HepG2 (cell line): ENCODE results near the gene DOCK4. TPM values are rescaled to one million over a fixed set of nuclear protein-coding genes. Genes with fewer than 3 reads are reported as not detected.

Experiments used
- ATAC-seq: fragments of 200-7000 bp; cut with Tn5 transposase; 3 replicates; pipeline ENCODE4 v1.9.1; 2020; ENCODE audit warnings: mild to moderate bottlenecking, moderate library complexity
- BruUV-seq: library from RNA; stranded (reverse); fragments of 400-500 nt; replicated peaks from 2 replicates; lab custom pipeline; 2021; lab: Mats Ljungman, UMichigan
- CTCF ChIA-PET: fragments of 300-600 bp; formaldehyde crosslinking; extraction: SDS; loops from one replicate; lab custom pipeline; 2021; ENCODE audit warnings: low total read pairs, inconsistent platforms, low intra/inter-chr PET ratio; lab: Yijun Ruan, JAX
- POLR2A ChIA-PET: fragments of 350-600 bp; sonication (Branson Sonifier 250); formaldehyde crosslinking; loops from one replicate; lab custom pipeline; 2020; ENCODE audit warnings: antibody characterized with exemption, inconsistent platforms; lab: Yijun Ruan, JAX
- DNase-seq: peaks from one replicate; pipeline ENCODE4 v3.0.0-alpha.2; 2015; ENCODE audit warnings: low spot score
- FAIRE-seq: peaks from 3 replicates; lab custom pipeline; 2011; peaks lifted over from hg19 to GRCh38; lab: Jason Lieb, UNC
- H2AFZ ChIP-seq: one replicate; pipeline ENCODE4 v1.6.1; 2011; ENCODE audit warnings: low read length, inconsistent platforms
- H3K27ac ChIP-seq: fragments of 300-600 bp; 3 replicates; pipeline ENCODE4 v1.8.0; 2011; ENCODE audit warnings: mixed run types, mild to moderate bottlenecking, mixed read lengths, low read length, inconsistent platforms; ENCODE audit not compliant: insufficient read depth; ENCODE audit errors: extremely low read length
- H3K27me3 ChIP-seq, 2 experiments: fragments of 200-600 bp in 1 of 2; 2 replicates in 1 of 2; 3 replicates in 1 of 2; pipeline versions ENCODE4 v1.6.0 to v1.8.0; 2011; ENCODE audit warnings: low read length in 2 of 2, mild to moderate bottlenecking in 2 of 2, moderate library complexity in 2 of 2, inconsistent platforms in 1 of 2; ENCODE audit not compliant: insufficient read depth in 2 of 2, control insufficient read depth in 1 of 2
- H3K36me3 ChIP-seq, 2 experiments: fragments of 200-600 bp in 1 of 2; replicated peaks in 1 of 2; 2 replicates in 1 of 2; 3 replicates in 1 of 2; pipeline versions ENCODE4 v1.5.1 to v1.8.0; 2011; ENCODE audit warnings: low read length in 2 of 2, inconsistent platforms in 1 of 2; ENCODE audit not compliant: insufficient read depth in 2 of 2, control insufficient read depth in 1 of 2
- H3K4me1 ChIP-seq: 2 replicates; pipeline ENCODE4 v1.5.1; 2012; ENCODE audit warnings: low read length, inconsistent platforms; ENCODE audit not compliant: insufficient read depth
- H3K4me2 ChIP-seq: 2 replicates; pipeline ENCODE4 v1.6.0; 2011; ENCODE audit warnings: low read depth, low read length, inconsistent platforms
- H3K4me3 ChIP-seq, 3 experiments: fragments of 200-600 bp in 1 of 3; sonication (generic), shearing (Covaris generic) in 1 of 3; replicated peaks in 1 of 3; 2 replicates each; pipeline ENCODE4 v1.5.1; 2011 to 2016; ENCODE audit warnings: low read length in 3 of 3, inconsistent platforms in 2 of 3, low read depth in 2 of 3, mild to moderate bottlenecking in 2 of 3, control low read depth in 1 of 3, mixed read lengths in 1 of 3; ENCODE audit not compliant: insufficient read depth in 1 of 3
- H3K79me2 ChIP-seq: one replicate; pipeline ENCODE4 v1.6.1; 2011; ENCODE audit warnings: low read length, inconsistent platforms; ENCODE audit not compliant: insufficient read depth
- H3K9ac ChIP-seq: 2 replicates; pipeline ENCODE4 v1.6.0; 2011; ENCODE audit warnings: mild to moderate bottlenecking, low read depth, low read length, inconsistent platforms; ENCODE audit not compliant: insufficient read depth
- H3K9me3 ChIP-seq: 2 replicates; pipeline ENCODE4 v1.5.1; 2012; ENCODE audit warnings: mild to moderate bottlenecking, low read length
- H4K20me1 ChIP-seq: 2 replicates; pipeline ENCODE4 v1.6.0; 2011; ENCODE audit warnings: inconsistent platforms, mild to moderate bottlenecking, low read length, moderate library complexity; ENCODE audit not compliant: insufficient read depth
- HNRNPLL ChIP-seq: fragments of 200-400 bp; formaldehyde crosslinking; IDR thresholded peaks from 2 replicates; pipeline ENCODE4 v1.6.1; 2017; ENCODE audit warnings: mild to moderate bottlenecking, low read depth, low read length; ENCODE audit not compliant: poor library complexity, severe bottlenecking
- ZC3H4 ChIP-seq: sonication (generic); formaldehyde crosslinking; IDR thresholded peaks from 2 replicates; pipeline ENCODE4 v1.4.0; 2020; ENCODE audit warnings: missing genetic modification reagents, borderline replicate concordance
- ZNF660 ChIP-seq: sonication (generic); formaldehyde crosslinking; IDR thresholded peaks from 2 replicates; pipeline ENCODE4 v1.5.1; 2020; ENCODE audit warnings: mild to moderate bottlenecking, low read depth, missing genetic modification reagents, borderline replicate concordance
- WGBS: methylation state at CpG from one replicate; pipeline ENCODE4 v1.1.6; 2017; ENCODE audit warnings: low lambda C conversion rate; 5-methylcytosine and 5-hydroxymethylcytosine counted together
- in situ Hi-C: cut with HindIII; loops from 2 replicates; pipeline ENCODE4 v1.10.0; 2017; ENCODE audit warnings: low pct_unique_long_range_greater_than_20kb; ENCODE audit not compliant: extremely low pct_ligation_motif_present
- intact Hi-C: fragments of 100-400 bp; cut with micrococcal nuclease; formaldehyde crosslinking; loops from one replicate; pipeline ENCODE4 v1.10.0; 2022; ENCODE audit not compliant: unreplicated experiment
- polyA plus RNA-seq, 8 experiments: library from polyadenylated mRNA; depleted of rRNA in 3 of 8; stranded (reverse) in 7 of 8; unstranded in 1 of 8; fragments of >200 nt; fragmentation: Illumina TruSeq in 4 of 8; extraction: Trizol in 4 of 8; gene quantifications; 2 replicates each; pipeline versions ENCODE4 v1.2.1 to v1.2.3, GENCODE V29; 2011 to 2016; ENCODE audit warnings: low read depth in 4 of 8, missing spikeins in 1 of 8, mixed read lengths in 1 of 8; ENCODE audit not compliant: insufficient read depth in 1 of 8
- total RNA-seq, 5 experiments: library from RNA; depleted of rRNA; stranded (reverse); fragments of >200 nt; fragmentation: Illumina TruSeq; extraction: Trizol; gene quantifications; 2 replicates each; pipeline ENCODE4 v1.2.3, GENCODE V29; 2016; ENCODE audit warnings: low read depth in 1 of 5
- TF ChIP-seq, protein P1 (sequence below): sonication (generic); formaldehyde crosslinking; IDR thresholded peaks from 2 replicates; pipeline ENCODE4 v1.5.0; 2020; ENCODE audit warnings: mild to moderate bottlenecking, missing genetic modification reagents
- TF ChIP-seq, protein P2 (sequence below): sonication (generic); formaldehyde crosslinking; IDR thresholded peaks from 2 replicates; pipeline ENCODE4 v1.5.0; 2020; ENCODE audit warnings: missing genetic modification reagents

Gene DOCK4
- total and polyA plus RNA-seq, 2 of the 13 experiments (the other 11 are each of a cell fraction or from before 2014, with no cell fraction given), result 13.5 to 17.4 TPM

DNA sequence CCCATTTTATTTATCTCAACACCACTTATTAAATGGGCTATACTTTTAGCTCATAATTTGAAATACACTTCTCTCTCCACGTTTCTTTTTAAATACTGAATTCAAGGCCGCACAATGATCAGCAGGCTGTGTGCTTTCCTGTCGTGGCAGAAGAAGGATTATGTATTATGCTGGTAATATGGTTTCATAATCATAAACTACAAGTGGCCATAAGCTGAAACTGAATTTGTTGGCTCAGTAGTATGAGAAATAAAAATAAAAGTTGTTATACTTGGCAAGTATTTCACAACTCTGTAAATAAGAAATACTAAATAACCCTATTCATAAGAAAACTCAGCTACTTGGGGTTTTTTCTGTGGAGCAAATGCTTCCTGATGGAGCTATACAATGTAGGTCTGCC lies 313.6 kb downstream of the DOCK4 start:
- Histone ChIP-seq H3K27me3 (no peaks in the 10 kb centered on the region), H3K9me3 (no peaks in the 10 kb centered on the region), H3K4me3 (no peak overlapping the region), H3K9ac (no peak overlapping the region), H2AFZ (no peak overlapping the region), H3K36me3 (peaks cover 3 to 13% of the 10 kb centered on the region in 2 experiments; a peak in 2 of 5 replicates), H4K20me1 (no peaks in the 10 kb centered on the region), H3K4me2 (no peak overlapping the region), H3K79me2 (no peaks in the 10 kb centered on the region)
- FAIRE-seq, result no peak
- in situ Hi-C loops, result no loop called here
- TF ChIP-seq, protein P1, sequence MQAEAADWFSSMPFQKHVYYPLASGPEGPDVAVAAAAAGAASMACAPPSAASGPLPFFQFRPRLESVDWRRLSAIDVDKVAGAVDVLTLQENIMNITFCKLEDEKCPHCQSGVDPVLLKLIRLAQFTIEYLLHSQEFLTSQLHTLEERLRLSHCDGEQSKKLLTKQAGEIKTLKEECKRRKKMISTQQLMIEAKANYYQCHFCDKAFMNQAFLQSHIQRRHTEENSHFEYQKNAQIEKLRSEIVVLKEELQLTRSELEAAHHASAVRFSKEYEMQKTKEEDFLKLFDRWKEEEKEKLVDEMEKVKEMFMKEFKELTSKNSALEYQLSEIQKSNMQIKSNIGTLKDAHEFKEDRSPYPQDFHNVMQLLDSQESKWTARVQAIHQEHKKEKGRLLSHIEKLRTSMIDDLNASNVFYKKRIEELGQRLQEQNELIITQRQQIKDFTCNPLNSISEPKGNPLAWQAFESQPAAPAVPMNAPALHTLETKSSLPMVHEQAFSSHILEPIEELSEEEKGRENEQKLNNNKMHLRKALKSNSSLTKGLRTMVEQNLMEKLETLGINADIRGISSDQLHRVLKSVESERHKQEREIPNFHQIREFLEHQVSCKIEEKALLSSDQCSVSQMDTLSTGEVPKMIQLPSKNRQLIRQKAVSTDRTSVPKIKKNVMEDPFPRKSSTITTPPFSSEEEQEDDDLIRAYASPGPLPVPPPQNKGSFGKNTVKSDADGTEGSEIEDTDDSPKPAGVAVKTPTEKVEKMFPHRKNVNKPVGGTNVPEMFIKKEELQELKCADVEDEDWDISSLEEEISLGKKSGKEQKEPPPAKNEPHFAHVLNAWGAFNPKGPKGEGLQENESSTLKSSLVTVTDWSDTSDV (CRISPR knock-in tag), result no peak
- TF ChIP-seq, protein P2, sequence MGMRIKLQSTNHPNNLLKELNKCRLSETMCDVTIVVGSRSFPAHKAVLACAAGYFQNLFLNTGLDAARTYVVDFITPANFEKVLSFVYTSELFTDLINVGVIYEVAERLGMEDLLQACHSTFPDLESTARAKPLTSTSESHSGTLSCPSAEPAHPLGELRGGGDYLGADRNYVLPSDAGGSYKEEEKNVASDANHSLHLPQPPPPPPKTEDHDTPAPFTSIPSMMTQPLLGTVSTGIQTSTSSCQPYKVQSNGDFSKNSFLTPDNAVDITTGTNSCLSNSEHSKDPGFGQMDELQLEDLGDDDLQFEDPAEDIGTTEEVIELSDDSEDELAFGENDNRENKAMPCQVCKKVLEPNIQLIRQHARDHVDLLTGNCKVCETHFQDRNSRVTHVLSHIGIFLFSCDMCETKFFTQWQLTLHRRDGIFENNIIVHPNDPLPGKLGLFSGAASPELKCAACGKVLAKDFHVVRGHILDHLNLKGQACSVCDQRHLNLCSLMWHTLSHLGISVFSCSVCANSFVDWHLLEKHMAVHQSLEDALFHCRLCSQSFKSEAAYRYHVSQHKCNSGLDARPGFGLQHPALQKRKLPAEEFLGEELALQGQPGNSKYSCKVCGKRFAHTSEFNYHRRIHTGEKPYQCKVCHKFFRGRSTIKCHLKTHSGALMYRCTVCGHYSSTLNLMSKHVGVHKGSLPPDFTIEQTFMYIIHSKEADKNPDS (CRISPR knock-in tag), result no peak
- TF ChIP-seq ZNF660 (no peak), HNRNPLL (no peak), ZC3H4 (CRISPR knock-in tag) (no peak)
- TF ChIP-seq, all 625 proteins: peak for 0
- ChIA-PET CTCF (no interaction called here), POLR2A (no interaction called here)
- no peak overlapping the region for H3K27ac ChIP-seq
- BruUV-seq, result no TSS peak
- ATAC-seq (no peak), DNase-seq (no peak)
- no peaks in the 10 kb centered on the region for H3K4me1 ChIP-seq
- intact Hi-C loops, result no loop called here
- WGBS, result 92% methylated on average over 3 of the region's 3 CpGs
